Measurements from ENCODE around the gene PEF1.

GRCh38 chr1:31581821-31582810 is 62.6 kb downstream of the PEF1 start:
- TF ChIP-seq EZH2 (IDR thresholded peaks at IDR 0.05; ENCODE audit: insufficient read depth, poor library complexity, severe bottlenecking) = no peak
- no peak for TF ChIP-seq EZH2phosphoT487 (IDR thresholded peaks at IDR 0.05; ENCODE audit: insufficient read depth, low read depth)
